Activated T-cell treated with anti-CD3 and anti-CD28 coated beads for 4 hours (primary cell): ENCODE results near the gene PFDN2.
A peak's percentile ranks its signal among the peaks of the same experiment; 100 is the strongest.

Experiments
- DNase-seq: peaks from one replicate; pipeline ENCODE4 v3.0.0-alpha.2; 2020

The PFDN2 gene

GRCh38 chr1:161098210-161099068 lies 19.4 kb downstream of the PFDN2 start, which contains the start of gene KLHDC9:
Gene KLHDC9, plus strand, starts transcription at chr1:161098361. Its CDS starts 175 bp downstream, at chr1:161098536.
- DNase-seq = peak; percentile 27

GRCh38 chr1:161096530-161096929 lies 21.3 kb downstream of the PFDN2 start:
- no peak for DNase-seq

GRCh38 chr1:161096015-161096414 lies 21.8 kb downstream of the PFDN2 start:
- DNase-seq = no peak

GRCh38 chr1:161095230-161095629 lies 22.6 kb downstream of the PFDN2 start:
- DNase-seq = no peak

GRCh38 chr1:161094481-161094880 lies 23.4 kb downstream of the PFDN2 start:
- no peak for DNase-seq

- DNase-seq = peak; percentile 48
Observed at GRCh38 chr1:161092621-161093028, 25.2 kb downstream of the PFDN2 start.

GRCh38 chr1:161091796-161092507 lies 25.9 kb downstream of the PFDN2 start:
- no peak for DNase-seq

- DNase-seq = no peak
Observed at GRCh38 chr1:161091093-161091492, 26.7 kb downstream of the PFDN2 start.

GRCh38 chr1:161090617-161091016 lies 27.2 kb downstream of the PFDN2 start:
- DNase-seq = no peak

GRCh38 chr1:161089938-161090337 lies 27.9 kb downstream of the PFDN2 start:
- no peak for DNase-seq

GRCh38 chr1:161089251-161089924 lies 28.4 kb downstream of the PFDN2 start, which contains the start of gene NECTIN4:
Gene NECTIN4, minus strand, starts transcription at chr1:161089558. Its CDS starts 262 bp downstream, at chr1:161089296.
- DNase-seq = no peak

GRCh38 chr1:161088587-161089110 lies 29.2 kb downstream of the PFDN2 start:
- DNase-seq = no peak

GRCh38 chr1:161086457-161086856 lies 31.4 kb downstream of the PFDN2 start:
- no peak for DNase-seq

GRCh38 chr1:161085165-161085564 lies 32.7 kb downstream of the PFDN2 start:
- no peak for DNase-seq

GRCh38 chr1:161084597-161084988 lies 33.2 kb downstream of the PFDN2 start:
- no peak for DNase-seq

GRCh38 chr1:161083748-161084596 lies 33.9 kb downstream of the PFDN2 start:
- no peak for DNase-seq

GRCh38 chr1:161082996-161083747 lies 34.7 kb downstream of the PFDN2 start:
- DNase-seq = no peak

- DNase-seq = no peak
Observed at GRCh38 chr1:161082483-161082882, 35.4 kb downstream of the PFDN2 start.

- DNase-seq = no peak
Observed at GRCh38 chr1:161081519-161081918, 36.3 kb downstream of the PFDN2 start.

GRCh38 chr1:161080441-161081405 lies 37.1 kb downstream of the PFDN2 start:
- DNase-seq = no peak
